Measurements from ENCODE around the gene NACC2. TPM values are rescaled to one million over a fixed set of nuclear protein-coding genes. Genes with fewer than 3 reads are reported as not detected.

Gene NACC2
- 10 to 100 TPM; 26.0 to 51.7 (median 43.5) TPM for total RNA-seq

GRCh38 chr9:136095070-136096058 lies at the start of gene NACC2:
Gene NACC2, minus strand, starts transcription at chr9:136095289. Its CDS starts 44,768 bp downstream, at chr9:136050521.
- in situ Hi-C loops (cut with MboI; ENCODE audit: low sequenced_read_pairs in 4 of 4): loop anchor here in 1 of 4 donors (10.0 kb wide), 1 partner anchor 131 kb away; the partner anchor contains the start of gene UBAC1
- Histone ChIP-seq H3K27ac (peak within 1 kb of the TSS; percentile 95 to 100 (median 98)), H3K27me3 (no peaks in the 10 kb centered on the region), H3K36me3 (no peaks in the 10 kb centered on the region), H3K9me3 (no peaks in the 10 kb centered on the region), H3K4me3 (peak within 1 kb of the TSS; percentile 71 to 90 (median 78)), H3K4me1 (peaks cover 40 to 46% of the 10 kb centered on the region in 2 donors)
- ATAC-seq (peak; percentile 58 to 59), DNase-seq (peak; percentile 68 to 81)
- TF ChIP-seq CTCF (IDR thresholded peaks at IDR 0.05 in 4 of 5, conservative IDR thresholded peaks at IDR 0.05 in 1 of 5): peak in 1 of 5 experiments; percentile 11
- peak; percentile 81 to 85 for TF ChIP-seq POLR2A (IDR thresholded peaks at IDR 0.05)
- intact Hi-C loops (cut with DNase I; ENCODE audit: low total_unique reads): loop anchor here (2.0 kb wide), 2 partner anchors 13 to 135 kb away; partner anchors contain the start of gene UBAC1

- Histone ChIP-seq H3K27ac (no peak overlapping the region), H3K4me1 (no peaks in the 10 kb centered on the region), H3K4me3 (no peak overlapping the region), H3K36me3 (no peaks in the 10 kb centered on the region), H3K9me3 (no peaks in the 10 kb centered on the region), H3K27me3 (peaks cover 40 to 56% (median 54%) of the 10 kb centered on the region in 3 donors)
- TF ChIP-seq POLR2A (IDR thresholded peaks at IDR 0.05) (no peak), CTCF (IDR thresholded peaks at IDR 0.05 in 4 of 5, conservative IDR thresholded peaks at IDR 0.05 in 1 of 5) (no peak)
- ATAC-seq (no peak), DNase-seq (no peak)
- in situ Hi-C loops (cut with MboI; ENCODE audit: low sequenced_read_pairs in 4 of 4): no loop called here
- intact Hi-C loops (cut with DNase I; ENCODE audit: low total_unique reads): no loop called here
Observed at GRCh38 chr9:136144450-136144849, 49.4 kb upstream of the NACC2 start.

- H3K4me1 ChIP-seq: no peaks in the 10 kb centered on the region
- no peak overlapping the region for H3K27ac ChIP-seq
- no peaks in the 10 kb centered on the region for H3K36me3 ChIP-seq
- TF ChIP-seq CTCF (IDR thresholded peaks at IDR 0.05 in 4 of 5, conservative IDR thresholded peaks at IDR 0.05 in 1 of 5) (no peak), POLR2A (IDR thresholded peaks at IDR 0.05) (no peak)
- no peaks in the 10 kb centered on the region for H3K9me3 ChIP-seq
- DNase-seq (no peak), ATAC-seq (no peak)
- in situ Hi-C loops (cut with MboI; ENCODE audit: low sequenced_read_pairs in 4 of 4): no loop called here
- H3K27me3 ChIP-seq: peaks cover 45 to 54% (median 52%) of the 10 kb centered on the region in 3 donors
- no peak overlapping the region for H3K4me3 ChIP-seq
- intact Hi-C loops (cut with DNase I; ENCODE audit: low total_unique reads): no loop called here
Observed at GRCh38 chr9:136143215-136144001, 48.3 kb upstream of the NACC2 start.

GRCh38 chr9:136142859-136143214 lies 47.7 kb upstream of the NACC2 start:
- Histone ChIP-seq H3K4me3 (no peak overlapping the region), H3K27ac (no peak overlapping the region), H3K27me3 (peaks cover 42 to 54% (median 47%) of the 10 kb centered on the region in 3 donors), H3K4me1 (no peaks in the 10 kb centered on the region), H3K36me3 (no peaks in the 10 kb centered on the region), H3K9me3 (no peaks in the 10 kb centered on the region)
- intact Hi-C loops (cut with DNase I; ENCODE audit: low total_unique reads) (no loop called here), in situ Hi-C loops (cut with MboI; ENCODE audit: low sequenced_read_pairs in 4 of 4) (no loop called here)
- DNase-seq (no peak), ATAC-seq (no peak)
- TF ChIP-seq CTCF (IDR thresholded peaks at IDR 0.05 in 4 of 5, conservative IDR thresholded peaks at IDR 0.05 in 1 of 5) (no peak), POLR2A (IDR thresholded peaks at IDR 0.05) (no peak)

Data from gastrocnemius medialis (tissue), 4 donors.